HEK293 (cell line): ENCODE data around the gene LGALS8.

Experiments used
- KLF9 ChIP-seq: fragments of 450-650 bp; formaldehyde crosslinking; IDR thresholded peaks from 2 replicates; pipeline ENCODE4 v1.5.1; 2016; ENCODE audit warnings: missing biosample characterization, missing genetic modification characterization, low read depth
- MZF1 ChIP-seq: fragments of 450-650 bp; formaldehyde crosslinking; IDR thresholded peaks from 2 replicates; pipeline ENCODE4 v1.5.1; 2017; ENCODE audit warnings: missing biosample characterization, missing genetic modification characterization, borderline replicate concordance
- TF ChIP-seq, protein P1 (sequence below): fragments of 450-650 bp; formaldehyde crosslinking; IDR thresholded peaks from 2 replicates; pipeline ENCODE4 v1.5.1; 2016; ENCODE audit warnings: missing biosample characterization, missing genetic modification characterization
- TF ChIP-seq, protein P2 (sequence below): fragments of 450-650 bp; formaldehyde crosslinking; IDR thresholded peaks from 2 replicates; pipeline ENCODE4 v1.5.1; 2016; ENCODE audit warnings: missing biosample characterization, missing genetic modification characterization

DNA sequence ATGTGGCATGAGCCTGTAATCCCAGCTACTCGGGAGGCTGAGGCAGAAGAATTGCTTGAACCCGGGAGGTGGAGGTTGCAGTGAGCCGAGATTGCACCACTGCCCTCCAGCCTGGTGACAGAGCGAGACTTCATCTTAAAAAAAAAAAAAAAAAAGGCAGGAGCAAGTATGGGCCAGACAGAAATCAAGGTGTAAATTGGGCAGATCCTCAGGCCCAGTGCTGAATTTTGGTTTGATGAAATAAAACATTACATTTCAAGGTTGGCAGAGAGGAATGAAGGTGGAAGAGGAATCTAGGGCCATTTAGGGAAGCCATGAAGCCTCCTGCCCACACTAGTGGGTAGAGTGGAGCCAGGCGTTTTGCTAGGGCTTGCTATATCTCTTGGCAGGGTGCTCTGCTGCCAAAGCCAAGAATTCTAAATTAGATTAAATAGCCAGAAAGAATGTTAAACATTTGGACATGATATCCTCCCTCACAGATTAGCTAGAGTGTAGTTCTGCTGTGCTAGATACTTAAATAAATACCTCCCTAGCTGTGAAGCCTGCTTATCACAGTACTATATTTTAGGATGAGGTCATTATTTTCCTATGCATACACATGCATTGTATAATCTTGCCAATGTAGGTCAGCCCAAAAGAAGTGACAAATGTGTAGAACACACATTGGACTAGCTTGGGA is 16.6 kb upstream of the LGALS8 start:
- TF ChIP-seq, protein P1, sequence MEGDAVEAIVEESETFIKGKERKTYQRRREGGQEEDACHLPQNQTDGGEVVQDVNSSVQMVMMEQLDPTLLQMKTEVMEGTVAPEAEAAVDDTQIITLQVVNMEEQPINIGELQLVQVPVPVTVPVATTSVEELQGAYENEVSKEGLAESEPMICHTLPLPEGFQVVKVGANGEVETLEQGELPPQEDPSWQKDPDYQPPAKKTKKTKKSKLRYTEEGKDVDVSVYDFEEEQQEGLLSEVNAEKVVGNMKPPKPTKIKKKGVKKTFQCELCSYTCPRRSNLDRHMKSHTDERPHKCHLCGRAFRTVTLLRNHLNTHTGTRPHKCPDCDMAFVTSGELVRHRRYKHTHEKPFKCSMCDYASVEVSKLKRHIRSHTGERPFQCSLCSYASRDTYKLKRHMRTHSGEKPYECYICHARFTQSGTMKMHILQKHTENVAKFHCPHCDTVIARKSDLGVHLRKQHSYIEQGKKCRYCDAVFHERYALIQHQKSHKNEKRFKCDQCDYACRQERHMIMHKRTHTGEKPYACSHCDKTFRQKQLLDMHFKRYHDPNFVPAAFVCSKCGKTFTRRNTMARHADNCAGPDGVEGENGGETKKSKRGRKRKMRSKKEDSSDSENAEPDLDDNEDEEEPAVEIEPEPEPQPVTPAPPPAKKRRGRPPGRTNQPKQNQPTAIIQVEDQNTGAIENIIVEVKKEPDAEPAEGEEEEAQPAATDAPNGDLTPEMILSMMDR (tag by site-specific recombination) = no peak
- no peak for TF ChIP-seq KLF9 (tag by site-specific recombination)
- no peak for TF ChIP-seq MZF1 (tag by site-specific recombination)
- TF ChIP-seq, protein P2, sequence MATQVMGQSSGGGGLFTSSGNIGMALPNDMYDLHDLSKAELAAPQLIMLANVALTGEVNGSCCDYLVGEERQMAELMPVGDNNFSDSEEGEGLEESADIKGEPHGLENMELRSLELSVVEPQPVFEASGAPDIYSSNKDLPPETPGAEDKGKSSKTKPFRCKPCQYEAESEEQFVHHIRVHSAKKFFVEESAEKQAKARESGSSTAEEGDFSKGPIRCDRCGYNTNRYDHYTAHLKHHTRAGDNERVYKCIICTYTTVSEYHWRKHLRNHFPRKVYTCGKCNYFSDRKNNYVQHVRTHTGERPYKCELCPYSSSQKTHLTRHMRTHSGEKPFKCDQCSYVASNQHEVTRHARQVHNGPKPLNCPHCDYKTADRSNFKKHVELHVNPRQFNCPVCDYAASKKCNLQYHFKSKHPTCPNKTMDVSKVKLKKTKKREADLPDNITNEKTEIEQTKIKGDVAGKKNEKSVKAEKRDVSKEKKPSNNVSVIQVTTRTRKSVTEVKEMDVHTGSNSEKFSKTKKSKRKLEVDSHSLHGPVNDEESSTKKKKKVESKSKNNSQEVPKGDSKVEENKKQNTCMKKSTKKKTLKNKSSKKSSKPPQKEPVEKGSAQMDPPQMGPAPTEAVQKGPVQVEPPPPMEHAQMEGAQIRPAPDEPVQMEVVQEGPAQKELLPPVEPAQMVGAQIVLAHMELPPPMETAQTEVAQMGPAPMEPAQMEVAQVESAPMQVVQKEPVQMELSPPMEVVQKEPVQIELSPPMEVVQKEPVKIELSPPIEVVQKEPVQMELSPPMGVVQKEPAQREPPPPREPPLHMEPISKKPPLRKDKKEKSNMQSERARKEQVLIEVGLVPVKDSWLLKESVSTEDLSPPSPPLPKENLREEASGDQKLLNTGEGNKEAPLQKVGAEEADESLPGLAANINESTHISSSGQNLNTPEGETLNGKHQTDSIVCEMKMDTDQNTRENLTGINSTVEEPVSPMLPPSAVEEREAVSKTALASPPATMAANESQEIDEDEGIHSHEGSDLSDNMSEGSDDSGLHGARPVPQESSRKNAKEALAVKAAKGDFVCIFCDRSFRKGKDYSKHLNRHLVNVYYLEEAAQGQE (tag by site-specific recombination) = no peak
